RCC 7860 (cell line): ENCODE measurements around the gene MLIP.

ENCODE experiments used
- DNase-seq: peaks from one replicate; pipeline ENCODE4 v3.0.0-alpha.2; 2015; ENCODE audit warnings: low spot score
- FAIRE-seq: peaks from 2 replicates; lab custom pipeline; 2012; peaks lifted over from hg19 to GRCh38; lab: Jason Lieb, UNC

MLIP gene

GRCh38 chr6:54310377-54311152, 199.3 kb downstream of the MLIP start:
- FAIRE-seq = no peak
- no peak for DNase-seq

DNA sequence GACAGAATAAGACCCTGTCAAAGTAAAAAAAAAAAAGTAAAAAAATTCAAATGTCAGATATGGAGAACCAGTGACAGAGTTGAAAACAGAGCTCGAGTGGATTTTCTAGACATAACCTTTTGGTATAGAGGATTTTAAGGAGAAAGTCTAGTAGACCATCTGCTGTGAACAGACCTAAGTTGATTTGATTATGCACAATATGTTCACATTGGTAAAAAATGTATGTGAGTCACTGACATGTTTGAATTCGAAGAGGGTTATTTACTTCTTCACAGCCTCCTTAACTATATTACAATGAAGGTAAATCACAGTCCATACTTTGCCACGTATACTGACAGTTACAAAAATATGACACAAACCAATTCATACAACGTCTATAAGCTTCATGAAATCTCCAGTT, 204.4 kb downstream of the MLIP start:
- FAIRE-seq (no peak), DNase-seq (no peak)
